ENCODE measurements around the gene MACF1. TPM values are rescaled to one million over a fixed set of nuclear protein-coding genes. Genes with fewer than 3 reads are reported as not detected.

MACF1 gene
- total and polyA plus RNA-seq, 2 of the 13 experiments (the other 11 are each of a cell fraction or from before 2014, with no cell fraction given), result 36.7 to 65.4 TPM

DNA sequence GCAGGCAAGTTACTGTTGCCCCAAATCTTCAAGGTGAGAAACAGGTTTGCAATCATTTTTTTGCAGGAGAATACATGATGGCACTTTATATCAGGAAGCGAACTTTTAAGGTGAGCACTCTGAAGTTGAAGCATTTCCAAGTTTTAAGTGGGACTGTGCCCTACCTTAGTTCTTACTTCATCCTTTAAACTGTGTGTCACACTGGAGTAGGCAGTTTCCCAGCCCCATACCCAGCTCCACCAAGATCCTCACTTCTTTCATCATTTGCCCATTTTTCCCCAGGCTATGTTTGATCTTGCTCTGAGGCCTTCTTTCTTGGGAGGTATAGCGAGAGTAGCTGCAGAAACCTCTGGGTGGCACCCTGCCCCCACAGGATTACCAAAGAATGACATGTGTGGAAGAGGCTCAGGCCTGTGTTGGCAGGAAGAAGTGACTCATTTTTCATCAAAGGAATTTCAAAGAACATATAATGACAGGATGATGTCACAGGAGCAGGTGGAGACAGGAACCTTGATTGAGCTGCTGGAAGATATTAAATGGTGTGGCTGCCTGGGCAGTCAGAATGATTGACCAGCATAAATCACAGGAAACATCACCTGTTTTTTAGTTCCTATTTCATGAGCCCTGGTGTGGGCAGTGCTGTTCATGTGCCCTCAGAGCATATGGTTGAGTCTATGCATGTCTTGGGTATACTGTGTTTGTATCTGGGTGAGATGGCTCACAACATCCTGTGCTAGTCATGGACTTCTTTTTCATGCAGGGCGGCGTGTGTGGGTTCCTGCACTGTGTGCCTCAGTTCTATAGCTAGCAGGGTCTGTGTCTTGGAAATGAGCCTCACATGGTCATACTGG is 20.8 kb upstream of the MACF1 start (continued):
- no peak for TF ChIP-seq ZFAT (CRISPR knock-in tag; conservative IDR thresholded peaks at IDR 0.05)
- TF ChIP-seq IKZF4 (CRISPR knock-in tag; IDR thresholded peaks at IDR 0.05; ENCODE audit: borderline replicate concordance, low read depth, not compliant biosample characterization), result no peak
- no peak for TF ChIP-seq FOXK1 (CRISPR knock-in tag; IDR thresholded peaks at IDR 0.05; ENCODE audit: borderline replicate concordance, low read depth)
- TF ChIP-seq, protein P1, sequence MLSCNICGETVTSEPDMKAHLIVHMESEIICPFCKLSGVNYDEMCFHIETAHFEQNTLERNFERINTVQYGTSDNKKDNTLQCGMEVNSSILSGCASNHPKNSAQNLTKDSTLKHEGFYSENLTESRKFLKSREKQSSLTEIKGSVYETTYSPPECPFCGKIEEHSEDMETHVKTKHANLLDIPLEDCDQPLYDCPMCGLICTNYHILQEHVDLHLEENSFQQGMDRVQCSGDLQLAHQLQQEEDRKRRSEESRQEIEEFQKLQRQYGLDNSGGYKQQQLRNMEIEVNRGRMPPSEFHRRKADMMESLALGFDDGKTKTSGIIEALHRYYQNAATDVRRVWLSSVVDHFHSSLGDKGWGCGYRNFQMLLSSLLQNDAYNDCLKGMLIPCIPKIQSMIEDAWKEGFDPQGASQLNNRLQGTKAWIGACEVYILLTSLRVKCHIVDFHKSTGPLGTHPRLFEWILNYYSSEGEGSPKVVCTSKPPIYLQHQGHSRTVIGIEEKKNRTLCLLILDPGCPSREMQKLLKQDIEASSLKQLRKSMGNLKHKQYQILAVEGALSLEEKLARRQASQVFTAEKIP (CRISPR knock-in tag; IDR thresholded peaks at IDR 0.05; ENCODE audit: borderline replicate concordance), result no peak
- no peak for TF ChIP-seq ADNP (CRISPR knock-in tag; IDR thresholded peaks at IDR 0.05)
- TF ChIP-seq ZNF260 (CRISPR knock-in tag; IDR thresholded peaks at IDR 0.05; ENCODE audit: borderline replicate concordance, low read depth), result no peak
- TF ChIP-seq, protein P2, sequence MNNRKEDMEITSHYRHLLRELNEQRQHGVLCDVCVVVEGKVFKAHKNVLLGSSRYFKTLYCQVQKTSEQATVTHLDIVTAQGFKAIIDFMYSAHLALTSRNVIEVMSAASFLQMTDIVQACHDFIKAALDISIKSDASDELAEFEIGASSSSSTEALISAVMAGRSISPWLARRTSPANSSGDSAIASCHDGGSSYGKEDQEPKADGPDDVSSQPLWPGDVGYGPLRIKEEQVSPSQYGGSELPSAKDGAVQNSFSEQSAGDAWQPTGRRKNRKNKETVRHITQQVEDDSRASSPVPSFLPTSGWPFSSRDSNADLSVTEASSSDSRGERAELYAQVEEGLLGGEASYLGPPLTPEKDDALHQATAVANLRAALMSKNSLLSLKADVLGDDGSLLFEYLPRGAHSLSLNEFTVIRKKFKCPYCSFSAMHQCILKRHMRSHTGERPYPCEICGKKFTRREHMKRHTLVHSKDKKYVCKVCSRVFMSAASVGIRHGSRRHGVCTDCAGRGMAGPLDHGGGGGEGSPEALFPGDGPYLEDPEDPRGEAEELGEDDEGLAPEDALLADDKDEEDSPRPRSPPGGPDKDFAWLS (CRISPR knock-in tag; IDR thresholded peaks at IDR 0.05; ENCODE audit: borderline replicate concordance), result no peak
- no peak for TF ChIP-seq ZFP36L1 (CRISPR knock-in tag; IDR thresholded peaks at IDR 0.05)
- TF ChIP-seq JUNB (CRISPR knock-in tag; IDR thresholded peaks at IDR 0.05; ENCODE audit: borderline replicate concordance), result no peak
- TF ChIP-seq ZFP41 (CRISPR knock-in tag; IDR thresholded peaks at IDR 0.05; ENCODE audit: borderline replicate concordance), result no peak
- no peak for TF ChIP-seq MAFK (conservative IDR thresholded peaks at IDR 0.05 in 1 of 2, IDR thresholded peaks at IDR 0.05 in 1 of 2; ENCODE audit: low read length in 2 of 2)
- no peak for TF ChIP-seq FIP1L1 (IDR thresholded peaks at IDR 0.05; ENCODE audit: borderline replicate concordance, insufficient read depth, low read depth, low read length)
- no peak for TF ChIP-seq WIZ (CRISPR knock-in tag; IDR thresholded peaks at IDR 0.05)
- TF ChIP-seq CHCHD3 (CRISPR knock-in tag; IDR thresholded peaks at IDR 0.05), result no peak
- TF ChIP-seq, protein P3, sequence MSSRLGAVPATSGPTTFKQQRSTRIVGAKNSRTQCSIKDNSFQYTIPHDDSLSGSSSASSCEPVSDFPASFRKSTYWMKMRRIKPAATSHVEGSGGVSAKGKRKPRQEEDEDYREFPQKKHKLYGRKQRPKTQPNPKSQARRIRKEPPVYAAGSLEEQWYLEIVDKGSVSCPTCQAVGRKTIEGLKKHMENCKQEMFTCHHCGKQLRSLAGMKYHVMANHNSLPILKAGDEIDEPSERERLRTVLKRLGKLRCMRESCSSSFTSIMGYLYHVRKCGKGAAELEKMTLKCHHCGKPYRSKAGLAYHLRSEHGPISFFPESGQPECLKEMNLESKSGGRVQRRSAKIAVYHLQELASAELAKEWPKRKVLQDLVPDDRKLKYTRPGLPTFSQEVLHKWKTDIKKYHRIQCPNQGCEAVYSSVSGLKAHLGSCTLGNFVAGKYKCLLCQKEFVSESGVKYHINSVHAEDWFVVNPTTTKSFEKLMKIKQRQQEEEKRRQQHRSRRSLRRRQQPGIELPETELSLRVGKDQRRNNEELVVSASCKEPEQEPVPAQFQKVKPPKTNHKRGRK (CRISPR knock-in tag; IDR thresholded peaks at IDR 0.05), result no peak
- TF ChIP-seq KAT2B (IDR thresholded peaks at IDR 0.05; ENCODE audit: borderline replicate concordance, low read depth, low read length), result no peak
- TF ChIP-seq KLF9 (CRISPR knock-in tag; IDR thresholded peaks at IDR 0.05; ENCODE audit: low read depth), result no peak

All from HepG2 (cell line).